ENCODE data around the gene RPS19. TPM values are rescaled to one million over a fixed set of nuclear protein-coding genes. Genes with fewer than 3 reads are reported as not detected.

RPS19 gene
- total RNA-seq, 1 experiment from 2014 or later = 1,349 TPM

DNA sequence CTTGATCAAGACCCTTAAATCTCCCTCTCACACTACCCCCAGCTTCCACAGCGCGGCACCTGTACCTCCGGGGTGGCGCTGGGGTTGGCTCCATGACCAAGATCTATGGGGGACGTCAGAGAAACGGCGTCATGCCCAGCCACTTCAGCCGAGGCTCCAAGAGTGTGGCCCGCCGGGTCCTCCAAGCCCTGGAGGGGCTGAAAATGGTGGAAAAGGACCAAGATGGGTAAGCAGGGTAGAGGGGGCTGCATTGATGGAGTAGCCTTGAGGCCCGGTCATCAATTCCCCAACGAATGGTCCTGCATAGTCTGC, 8.9 kb downstream of the RPS19 start:
- ChIA-PET POLR2A (no interaction called here), CTCF (no interaction called here)
- Histone ChIP-seq H3K27me3 (ENCODE audit: control insufficient read depth, insufficient read depth, low read length) (no peaks in the 10 kb centered on the region), H3K36me3 (ENCODE audit: control insufficient read depth, insufficient read depth, low read length) (peaks cover 6% of the 10 kb centered on the region), H3K9me3 (ENCODE audit: control insufficient read depth, insufficient read depth, low read depth, low read length) (no peaks in the 10 kb centered on the region), H3K4me1 (ENCODE audit: control insufficient read depth, insufficient read depth, low read length) (peaks cover 12% of the 10 kb centered on the region), H3K27ac (ENCODE audit: low read length) (no peak overlapping the region), H3K4me3 (ENCODE audit: low read depth in 2 of 2, low read length in 2 of 2) (no peak overlapping the region)
- BruUV-seq (replicated peaks) = no TSS peak
- intact Hi-C loops (cut with micrococcal nuclease; ENCODE audit: unreplicated experiment) (no loop called here), in situ Hi-C loops (cut with HindIII; ENCODE audit: low pct_unique_long_range_greater_than_20kb, low sequenced_read_pairs) (no loop called here)
- DNase-seq (ENCODE audit: low read depth, low spot score) = no peak
- no peak for ATAC-seq
- TF ChIP-seq, protein P1, sequence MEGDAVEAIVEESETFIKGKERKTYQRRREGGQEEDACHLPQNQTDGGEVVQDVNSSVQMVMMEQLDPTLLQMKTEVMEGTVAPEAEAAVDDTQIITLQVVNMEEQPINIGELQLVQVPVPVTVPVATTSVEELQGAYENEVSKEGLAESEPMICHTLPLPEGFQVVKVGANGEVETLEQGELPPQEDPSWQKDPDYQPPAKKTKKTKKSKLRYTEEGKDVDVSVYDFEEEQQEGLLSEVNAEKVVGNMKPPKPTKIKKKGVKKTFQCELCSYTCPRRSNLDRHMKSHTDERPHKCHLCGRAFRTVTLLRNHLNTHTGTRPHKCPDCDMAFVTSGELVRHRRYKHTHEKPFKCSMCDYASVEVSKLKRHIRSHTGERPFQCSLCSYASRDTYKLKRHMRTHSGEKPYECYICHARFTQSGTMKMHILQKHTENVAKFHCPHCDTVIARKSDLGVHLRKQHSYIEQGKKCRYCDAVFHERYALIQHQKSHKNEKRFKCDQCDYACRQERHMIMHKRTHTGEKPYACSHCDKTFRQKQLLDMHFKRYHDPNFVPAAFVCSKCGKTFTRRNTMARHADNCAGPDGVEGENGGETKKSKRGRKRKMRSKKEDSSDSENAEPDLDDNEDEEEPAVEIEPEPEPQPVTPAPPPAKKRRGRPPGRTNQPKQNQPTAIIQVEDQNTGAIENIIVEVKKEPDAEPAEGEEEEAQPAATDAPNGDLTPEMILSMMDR (IDR thresholded peaks at IDR 0.05) = no peak
- no peak for TF ChIP-seq TCF7L2 (IDR thresholded peaks at IDR 0.05; ENCODE audit: low read depth, low read length)
- no peak for TF ChIP-seq SIN3A (IDR thresholded peaks at IDR 0.05; ENCODE audit: borderline replicate concordance, insufficient read depth, low read depth, low read length)

DNA sequence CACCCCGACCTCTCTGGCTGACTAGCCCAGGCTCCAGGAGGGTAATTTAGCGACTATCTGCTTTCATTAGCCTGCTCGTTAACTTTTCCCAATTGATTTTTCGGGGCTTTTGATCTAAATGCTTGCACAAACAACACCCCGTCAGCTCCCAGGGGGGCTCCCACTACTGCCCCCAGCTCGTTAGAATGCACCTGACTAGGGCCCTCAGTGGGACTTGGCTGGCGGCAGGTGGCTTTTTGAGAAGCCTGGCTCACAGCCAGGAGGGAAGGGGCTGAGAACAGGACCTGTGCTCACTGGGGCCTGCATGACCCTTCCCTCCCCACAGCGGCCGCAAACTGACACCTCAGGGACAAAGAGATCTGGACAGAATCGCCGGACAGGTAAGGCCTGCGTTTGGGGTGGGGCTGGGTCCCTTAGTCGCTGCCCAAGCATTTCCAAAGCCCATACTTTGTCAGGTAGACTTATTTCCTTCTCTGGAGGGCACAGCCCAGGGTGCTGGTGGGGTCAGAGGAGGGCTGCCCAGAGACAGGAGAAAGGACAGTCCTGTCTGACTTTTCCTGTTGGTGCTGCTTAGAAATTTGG, 9.4 kb downstream of the RPS19 start:
- no peak overlapping the region for H3K4me3 ChIP-seq (ENCODE audit: low read depth in 2 of 2, low read length in 2 of 2)
- H3K27me3 ChIP-seq (ENCODE audit: control insufficient read depth, insufficient read depth, low read length) = no peaks in the 10 kb centered on the region
- DNase-seq (ENCODE audit: low read depth, low spot score) = no peak
- ChIA-PET POLR2A (no interaction called here), CTCF (no interaction called here)
- BruUV-seq (replicated peaks) = no TSS peak
- peaks cover 3% of the 10 kb centered on the region for H3K36me3 ChIP-seq (ENCODE audit: control insufficient read depth, insufficient read depth, low read length)
- peaks cover 11% of the 10 kb centered on the region for H3K4me1 ChIP-seq (ENCODE audit: control insufficient read depth, insufficient read depth, low read length)
- H3K27ac ChIP-seq (ENCODE audit: low read length) = no peak overlapping the region
- no peaks in the 10 kb centered on the region for H3K9me3 ChIP-seq (ENCODE audit: control insufficient read depth, insufficient read depth, low read depth, low read length)
- intact Hi-C loops (cut with micrococcal nuclease; ENCODE audit: unreplicated experiment) = no loop called here
- TF ChIP-seq SIN3A (IDR thresholded peaks at IDR 0.05; ENCODE audit: borderline replicate concordance, insufficient read depth, low read depth, low read length) = no peak
- TF ChIP-seq, protein P2, sequence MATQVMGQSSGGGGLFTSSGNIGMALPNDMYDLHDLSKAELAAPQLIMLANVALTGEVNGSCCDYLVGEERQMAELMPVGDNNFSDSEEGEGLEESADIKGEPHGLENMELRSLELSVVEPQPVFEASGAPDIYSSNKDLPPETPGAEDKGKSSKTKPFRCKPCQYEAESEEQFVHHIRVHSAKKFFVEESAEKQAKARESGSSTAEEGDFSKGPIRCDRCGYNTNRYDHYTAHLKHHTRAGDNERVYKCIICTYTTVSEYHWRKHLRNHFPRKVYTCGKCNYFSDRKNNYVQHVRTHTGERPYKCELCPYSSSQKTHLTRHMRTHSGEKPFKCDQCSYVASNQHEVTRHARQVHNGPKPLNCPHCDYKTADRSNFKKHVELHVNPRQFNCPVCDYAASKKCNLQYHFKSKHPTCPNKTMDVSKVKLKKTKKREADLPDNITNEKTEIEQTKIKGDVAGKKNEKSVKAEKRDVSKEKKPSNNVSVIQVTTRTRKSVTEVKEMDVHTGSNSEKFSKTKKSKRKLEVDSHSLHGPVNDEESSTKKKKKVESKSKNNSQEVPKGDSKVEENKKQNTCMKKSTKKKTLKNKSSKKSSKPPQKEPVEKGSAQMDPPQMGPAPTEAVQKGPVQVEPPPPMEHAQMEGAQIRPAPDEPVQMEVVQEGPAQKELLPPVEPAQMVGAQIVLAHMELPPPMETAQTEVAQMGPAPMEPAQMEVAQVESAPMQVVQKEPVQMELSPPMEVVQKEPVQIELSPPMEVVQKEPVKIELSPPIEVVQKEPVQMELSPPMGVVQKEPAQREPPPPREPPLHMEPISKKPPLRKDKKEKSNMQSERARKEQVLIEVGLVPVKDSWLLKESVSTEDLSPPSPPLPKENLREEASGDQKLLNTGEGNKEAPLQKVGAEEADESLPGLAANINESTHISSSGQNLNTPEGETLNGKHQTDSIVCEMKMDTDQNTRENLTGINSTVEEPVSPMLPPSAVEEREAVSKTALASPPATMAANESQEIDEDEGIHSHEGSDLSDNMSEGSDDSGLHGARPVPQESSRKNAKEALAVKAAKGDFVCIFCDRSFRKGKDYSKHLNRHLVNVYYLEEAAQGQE (IDR thresholded peaks at IDR 0.05; ENCODE audit: insufficient read depth in 1 of 2, low read depth in 2 of 2, low read length in 1 of 2) = no peak
- peak; percentile 21; the same call in 1 of the 2 replicates for TF ChIP-seq POLR2AphosphoS5 (IDR thresholded peaks at IDR 0.05; ENCODE audit: low read depth, low read length)
- ATAC-seq = no peak
- in situ Hi-C loops (cut with HindIII; ENCODE audit: low pct_unique_long_range_greater_than_20kb, low sequenced_read_pairs) = no loop called here

DNA sequence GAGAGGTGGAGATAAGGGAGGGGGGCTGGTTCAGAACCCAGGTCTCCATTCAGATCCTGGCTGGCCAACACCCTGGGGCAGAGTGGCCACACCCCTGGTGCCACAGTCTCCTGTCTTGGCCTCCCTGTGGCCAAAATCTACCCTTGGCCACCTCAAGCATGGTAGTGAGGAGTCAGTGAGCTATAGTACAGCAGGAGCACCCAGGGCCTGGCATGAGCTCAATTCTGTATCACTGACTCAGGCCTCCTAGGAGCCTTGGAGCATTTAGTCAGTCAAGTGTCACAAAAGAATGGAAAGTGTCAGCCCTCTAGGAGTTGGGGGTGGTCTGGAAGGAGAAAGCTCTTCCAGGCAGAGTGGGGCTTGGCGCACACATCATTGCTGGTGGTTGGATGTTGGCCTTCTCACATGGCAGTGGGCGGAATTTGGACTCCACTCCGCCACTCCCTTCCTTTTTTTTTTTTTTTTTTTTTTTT, 10.4 kb downstream of the RPS19 start:
- BruUV-seq (replicated peaks) = no TSS peak
- no peaks in the 10 kb centered on the region; the same call in 1 of the 2 replicates for H3K36me3 ChIP-seq (ENCODE audit: control insufficient read depth, insufficient read depth, low read length)
- POLR2A ChIA-PET = interaction anchor here (0.5 to 1.0 kb wide), 2 partner anchors 10 to 254 kb away, joined by 4 read pairs; partner anchors contain the start of gene RPS19

More for the DNA sequence above, 10.4 kb downstream of the RPS19 start:
- ATAC-seq = peak; percentile 13; the same call in 1 of the 2 replicates
- TF ChIP-seq, protein P1 (IDR thresholded peaks at IDR 0.05) = no peak
- no peak for TF ChIP-seq TCF7L2 (IDR thresholded peaks at IDR 0.05; ENCODE audit: low read depth, low read length)
- TF ChIP-seq SIN3A (IDR thresholded peaks at IDR 0.05; ENCODE audit: borderline replicate concordance, insufficient read depth, low read depth, low read length) = no peak
- TF ChIP-seq, protein P2 (IDR thresholded peaks at IDR 0.05; ENCODE audit: insufficient read depth in 1 of 2, low read depth in 2 of 2, low read length in 1 of 2) = no peak
- no peak for TF ChIP-seq POLR2AphosphoS5 (IDR thresholded peaks at IDR 0.05; ENCODE audit: low read depth, low read length)
- no peak for DNase-seq (ENCODE audit: low read depth, low spot score)
- H3K4me3 ChIP-seq (ENCODE audit: low read depth in 2 of 2, low read length in 2 of 2) = no peak overlapping the region
- intact Hi-C loops (cut with micrococcal nuclease; ENCODE audit: unreplicated experiment) = no loop called here
- no peaks in the 10 kb centered on the region for H3K9me3 ChIP-seq (ENCODE audit: control insufficient read depth, insufficient read depth, low read depth, low read length)
- peaks cover 7% of the 10 kb centered on the region for H3K4me1 ChIP-seq (ENCODE audit: control insufficient read depth, insufficient read depth, low read length)
- in situ Hi-C loops (cut with HindIII; ENCODE audit: low pct_unique_long_range_greater_than_20kb, low sequenced_read_pairs) = no loop called here
- H3K27ac ChIP-seq (ENCODE audit: low read length) = no peak overlapping the region
- CTCF ChIA-PET = no interaction called here
- no peaks in the 10 kb centered on the region for H3K27me3 ChIP-seq (ENCODE audit: control insufficient read depth, insufficient read depth, low read length)
